HK-2 (cell line): Measurements from ENCODE around the gene POLR1D.

Source experiments
- DNase-seq: peaks from one replicate; pipeline ENCODE4 v3.0.0-alpha.2; 2018; ENCODE audit not compliant: unreplicated experiment

Gene POLR1D

GRCh38 chr13:27621366-27622101 is at the start of gene POLR1D:
POLR1D (plus strand) TSS chr13:27621892; CDS start chr13:27621984, 92 bp downstream.
- peak; percentile 76 for DNase-seq

- DNase-seq: no peak
Observed at GRCh38 chr13:27572234-27572901, 49.3 kb upstream of the POLR1D start.

DNA sequence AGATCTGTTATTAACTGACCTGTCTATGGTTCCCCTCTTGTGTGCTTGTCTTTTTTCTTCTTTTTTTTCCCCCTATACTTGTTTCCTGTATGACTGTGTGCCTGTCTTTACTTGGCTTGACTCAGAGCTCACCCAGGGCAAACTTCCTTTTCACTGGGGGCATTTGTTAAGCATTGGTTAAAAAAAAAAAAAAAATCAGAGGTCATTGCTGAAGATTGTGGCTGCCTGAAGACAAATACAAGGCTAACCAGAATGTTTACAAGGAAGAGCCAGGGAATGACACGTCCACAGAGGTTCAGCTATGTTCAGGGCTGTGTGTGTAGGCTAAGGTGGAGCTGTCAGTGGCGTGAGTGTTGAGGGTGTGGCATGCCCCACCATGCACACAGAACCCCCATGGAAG is 48.4 kb upstream of the POLR1D start:
- DNase-seq: peak; percentile 1

GRCh38 chr13:27574661-27575060 is 47.0 kb upstream of the POLR1D start:
- DNase-seq: no peak

- DNase-seq: no peak
Observed at GRCh38 chr13:27578121-27579030, 43.3 kb upstream of the POLR1D start.

DNA sequence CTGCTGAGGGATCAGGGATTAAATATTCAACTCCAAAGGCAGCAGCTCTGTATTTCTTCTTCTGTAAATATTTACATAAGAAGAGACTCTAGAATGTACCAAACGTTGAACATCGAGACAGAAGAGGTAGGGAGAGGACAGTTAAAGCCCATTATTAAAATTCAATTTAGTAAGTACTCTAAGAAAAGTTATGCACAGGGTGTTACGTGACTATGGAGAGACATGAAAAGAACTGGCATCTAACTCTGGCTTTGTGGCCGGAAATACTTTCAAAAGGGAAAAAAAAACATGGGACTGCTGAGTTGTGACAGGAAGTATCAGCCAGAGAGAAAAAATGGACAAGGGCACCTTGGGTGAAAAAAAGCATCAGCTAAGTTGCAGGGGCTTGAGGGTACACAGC is 38.0 kb upstream of the POLR1D start:
- DNase-seq: no peak

GRCh38 chr13:27587095-27587746 is 34.5 kb upstream of the POLR1D start:
- DNase-seq: no peak

DNA sequence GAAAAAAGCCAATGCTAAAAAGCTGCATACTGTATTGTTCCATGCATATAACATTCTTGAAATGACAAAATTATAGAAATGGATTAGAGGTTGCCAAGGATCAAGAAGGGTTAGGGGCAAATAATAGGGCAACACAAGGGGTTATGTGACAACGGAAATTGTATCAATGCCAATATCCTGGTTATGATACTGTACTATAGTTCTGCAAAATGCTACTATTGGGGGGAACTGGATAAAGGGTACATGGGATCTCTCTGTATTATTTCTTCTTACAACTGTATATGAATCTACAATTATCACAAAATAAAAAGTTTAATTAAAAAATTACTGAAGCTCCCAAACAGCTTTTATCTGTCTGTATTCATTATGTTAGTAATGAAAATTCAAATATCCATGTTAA is 33.3 kb upstream of the POLR1D start:
- no peak for DNase-seq

DNA sequence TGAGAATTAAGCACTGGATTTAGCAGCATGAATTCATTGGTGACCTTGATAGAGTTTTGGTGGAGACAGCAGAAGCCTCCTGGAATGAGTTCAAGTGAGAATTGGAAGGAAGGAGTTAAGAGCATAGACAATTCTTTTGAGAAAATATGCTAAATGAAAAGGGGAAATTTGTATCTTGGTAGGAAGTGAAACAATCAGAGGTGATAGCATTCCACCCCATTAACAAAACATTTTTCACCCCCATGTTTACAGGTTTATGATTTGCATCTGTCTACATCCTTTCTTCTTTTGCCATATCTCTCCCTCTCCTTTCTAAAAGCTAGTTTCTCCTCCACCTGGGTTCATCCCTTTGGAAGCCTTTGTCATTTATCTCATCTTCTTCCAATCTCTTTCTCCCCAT is 28.8 kb upstream of the POLR1D start:
- no peak for DNase-seq

GRCh38 chr13:27593267-27593666 is 28.4 kb upstream of the POLR1D start:
- DNase-seq: no peak

DNA sequence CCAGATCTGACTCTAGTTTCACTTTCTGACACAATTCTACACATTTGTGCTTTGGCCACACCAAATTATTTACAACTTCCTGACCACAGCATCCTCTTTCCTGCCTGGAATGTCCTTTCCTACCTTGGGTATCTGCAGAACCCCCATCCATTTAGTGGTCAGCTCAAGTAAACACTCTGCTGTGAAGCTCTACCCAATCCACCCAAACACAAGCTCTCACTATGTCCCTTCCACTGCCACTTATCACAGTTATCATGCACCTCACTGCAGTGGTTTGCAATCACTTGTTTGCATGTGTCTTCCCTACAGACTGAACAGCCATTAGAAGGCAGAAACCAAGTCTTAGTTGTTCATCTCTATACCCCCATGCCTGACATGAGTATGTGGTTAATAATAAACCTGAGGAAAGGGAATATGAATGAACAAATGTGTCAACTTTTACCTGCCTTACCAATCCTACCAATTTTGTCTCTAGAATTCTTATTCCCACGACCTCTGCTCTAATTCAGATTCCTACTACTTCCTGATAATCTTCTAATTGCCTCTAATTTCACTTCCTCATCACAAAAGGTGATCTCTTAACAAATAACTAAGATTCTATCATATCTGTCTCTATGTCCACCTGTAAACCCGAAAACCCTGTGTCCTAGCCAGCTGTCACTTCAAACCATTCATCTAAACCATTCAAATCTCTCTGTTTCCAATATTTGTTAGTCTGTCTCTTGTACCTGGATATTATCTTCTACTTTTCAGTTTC is 26.5 kb upstream of the POLR1D start:
- DNase-seq: no peak

DNA sequence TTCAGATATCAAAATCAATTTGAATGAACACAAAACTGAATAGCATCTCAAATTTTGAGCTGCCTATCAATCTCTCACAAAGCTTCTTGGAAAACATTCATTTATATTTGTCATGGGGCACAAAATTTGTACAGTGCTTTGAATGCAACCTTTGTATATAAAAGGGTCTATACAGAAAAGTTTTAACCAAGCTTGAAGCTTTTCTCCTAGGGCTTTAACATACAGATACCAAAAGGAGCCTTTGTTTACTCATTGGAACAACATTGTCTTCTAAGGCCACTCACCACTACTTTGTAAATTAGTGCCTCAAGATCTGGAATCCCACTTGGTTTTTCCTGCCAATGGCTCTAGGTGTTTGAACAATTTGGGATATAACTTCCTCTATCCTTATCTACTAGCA is 22.6 kb upstream of the POLR1D start:
- DNase-seq: no peak

GRCh38 chr13:27599845-27600553 is 21.7 kb upstream of the POLR1D start:
- no peak for DNase-seq

DNA sequence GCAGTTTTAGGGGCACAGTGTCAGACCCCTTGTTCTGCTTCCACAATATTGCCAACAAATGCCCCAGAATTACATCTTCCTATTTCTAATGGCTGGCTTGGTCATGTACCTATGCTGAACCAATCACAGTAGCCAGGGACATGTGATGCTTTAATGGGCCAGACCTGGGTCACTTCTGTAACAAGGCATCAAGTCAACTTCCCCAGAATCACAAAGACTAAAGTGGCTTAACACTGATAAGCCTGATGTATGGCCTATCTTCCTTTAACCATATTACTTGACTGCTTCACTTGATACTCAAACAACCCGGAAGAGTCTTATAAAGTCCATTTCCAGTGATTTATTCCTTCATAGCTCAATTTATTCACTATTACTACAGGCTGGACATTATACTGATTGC is 21.0 kb upstream of the POLR1D start:
- no peak for DNase-seq

DNA sequence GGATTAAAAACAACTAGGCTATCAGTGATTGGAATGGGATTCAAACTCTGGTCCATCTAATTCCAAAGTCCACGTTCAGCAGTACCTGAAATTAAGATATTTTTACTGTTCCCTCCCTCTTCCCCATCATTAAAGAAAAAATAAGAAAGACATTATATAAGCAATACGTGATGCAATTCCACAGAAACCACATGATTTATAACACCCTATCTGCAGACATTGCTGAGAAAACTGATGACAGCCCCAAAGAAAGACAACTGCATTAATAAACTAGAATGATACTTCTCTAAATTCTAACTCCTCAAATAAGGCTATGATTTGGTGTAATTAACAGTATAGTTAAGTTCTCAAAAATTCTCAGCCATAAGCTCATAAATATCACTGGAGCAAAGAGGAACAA is 20.5 kb upstream of the POLR1D start:
- no peak for DNase-seq

- DNase-seq: no peak
Observed at GRCh38 chr13:27601803-27602202, 19.9 kb upstream of the POLR1D start.

DNA sequence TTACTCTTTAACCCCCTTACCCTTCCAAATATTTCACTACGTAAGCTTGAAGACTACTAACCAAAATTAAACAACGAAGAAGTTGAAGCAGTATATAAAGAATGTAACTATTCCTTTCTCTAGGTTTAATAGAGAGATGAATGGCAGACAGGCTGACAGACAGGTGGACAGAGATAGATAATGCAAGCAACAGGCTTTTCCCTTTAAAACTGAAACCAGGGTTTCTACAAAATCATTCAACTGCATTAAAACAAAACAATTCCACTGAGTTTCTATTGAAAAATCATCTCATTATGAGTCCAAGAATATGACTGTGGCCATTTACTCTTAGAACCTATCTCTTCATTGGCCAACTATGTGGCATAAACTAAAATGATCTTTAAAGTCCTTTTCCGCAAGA is 16.6 kb upstream of the POLR1D start:
- no peak for DNase-seq

GRCh38 chr13:27605610-27606200 is 16.0 kb upstream of the POLR1D start:
- no peak for DNase-seq

- no peak for DNase-seq
Observed at GRCh38 chr13:27607125-27607524, 14.6 kb upstream of the POLR1D start.

GRCh38 chr13:27613628-27614027 is 8.1 kb upstream of the POLR1D start:
- DNase-seq: no peak
